ENCODE measurements around the gene CD81.

The CD81 gene

GRCh38 chr11:2391181-2391975 lies 14.3 kb downstream of the CD81 start:
- no peak for FAIRE-seq

DNA sequence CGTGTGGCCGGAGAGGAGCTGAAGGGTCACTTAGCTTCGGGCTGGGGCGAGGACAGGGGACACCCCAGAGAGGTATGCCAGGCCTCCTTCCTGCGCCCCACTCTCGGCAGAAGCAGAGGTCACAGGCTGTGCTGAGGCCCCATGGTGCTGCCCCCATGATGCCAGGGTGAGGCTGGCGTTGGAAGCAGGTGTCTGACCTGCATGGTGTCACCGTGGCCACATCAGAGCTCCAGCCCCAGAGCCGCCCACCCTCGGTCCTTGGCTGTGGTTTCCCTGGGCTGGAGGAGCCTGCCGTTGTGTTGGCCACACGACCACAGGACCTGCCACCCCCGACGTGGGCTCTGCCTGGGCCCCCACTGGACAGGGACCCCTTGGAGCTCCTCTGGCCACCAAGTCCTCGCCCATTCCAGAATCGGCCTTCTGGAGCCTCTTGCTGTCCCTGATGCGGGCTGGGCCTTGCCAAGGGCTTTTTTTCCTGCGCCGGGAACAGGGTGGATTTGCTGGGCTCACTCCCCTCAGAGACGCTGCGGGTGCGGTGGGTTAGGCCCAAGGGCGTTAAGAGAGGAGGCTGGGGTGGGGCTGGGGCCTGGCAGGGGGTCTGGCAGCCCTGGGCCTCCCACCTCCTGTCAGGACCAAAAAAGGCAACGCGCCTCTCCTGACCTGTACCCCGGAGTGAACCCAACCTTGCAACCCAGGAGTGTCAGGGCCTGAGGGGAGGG lies 15.3 kb downstream of the CD81 start:
- no peak for FAIRE-seq

DNA sequence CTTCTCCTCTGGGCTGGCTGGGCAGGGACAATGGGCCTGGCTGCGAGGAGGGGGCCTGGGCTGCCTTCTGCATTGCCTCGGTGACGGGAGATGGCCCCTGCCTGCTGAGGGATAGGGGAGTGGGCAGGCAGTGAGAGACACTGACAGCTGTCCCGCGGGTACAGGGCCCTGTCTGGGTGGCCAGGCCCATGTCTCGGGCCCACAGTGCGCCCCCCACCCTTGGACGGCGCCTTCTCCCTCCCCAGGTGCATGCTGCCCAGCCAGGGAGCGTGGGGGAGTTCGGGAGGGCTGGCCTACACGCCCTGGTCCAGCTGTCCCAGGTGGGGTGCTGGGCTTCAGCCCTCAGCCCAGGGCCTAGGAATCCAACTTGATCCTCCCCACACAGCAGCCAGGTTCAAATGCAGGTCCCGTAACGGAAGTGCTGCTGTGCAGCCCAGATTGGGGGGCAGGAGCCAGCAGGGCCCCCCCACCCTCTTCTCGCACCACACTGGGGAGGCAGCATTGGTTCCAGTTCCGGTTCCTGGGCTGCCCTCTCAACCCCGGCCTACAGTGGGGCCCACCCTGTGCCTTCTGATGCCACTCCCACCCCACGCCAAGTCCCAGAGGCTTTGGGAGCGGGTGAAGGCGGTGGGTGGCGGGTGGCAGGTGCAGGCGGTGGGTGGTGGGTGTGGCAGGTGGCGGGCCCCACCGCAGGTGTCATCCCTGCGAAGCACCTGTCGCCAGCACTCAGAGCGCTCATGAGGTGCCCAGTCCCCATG lies 16.2 kb downstream of the CD81 start:
- FAIRE-seq, result no peak

DNA sequence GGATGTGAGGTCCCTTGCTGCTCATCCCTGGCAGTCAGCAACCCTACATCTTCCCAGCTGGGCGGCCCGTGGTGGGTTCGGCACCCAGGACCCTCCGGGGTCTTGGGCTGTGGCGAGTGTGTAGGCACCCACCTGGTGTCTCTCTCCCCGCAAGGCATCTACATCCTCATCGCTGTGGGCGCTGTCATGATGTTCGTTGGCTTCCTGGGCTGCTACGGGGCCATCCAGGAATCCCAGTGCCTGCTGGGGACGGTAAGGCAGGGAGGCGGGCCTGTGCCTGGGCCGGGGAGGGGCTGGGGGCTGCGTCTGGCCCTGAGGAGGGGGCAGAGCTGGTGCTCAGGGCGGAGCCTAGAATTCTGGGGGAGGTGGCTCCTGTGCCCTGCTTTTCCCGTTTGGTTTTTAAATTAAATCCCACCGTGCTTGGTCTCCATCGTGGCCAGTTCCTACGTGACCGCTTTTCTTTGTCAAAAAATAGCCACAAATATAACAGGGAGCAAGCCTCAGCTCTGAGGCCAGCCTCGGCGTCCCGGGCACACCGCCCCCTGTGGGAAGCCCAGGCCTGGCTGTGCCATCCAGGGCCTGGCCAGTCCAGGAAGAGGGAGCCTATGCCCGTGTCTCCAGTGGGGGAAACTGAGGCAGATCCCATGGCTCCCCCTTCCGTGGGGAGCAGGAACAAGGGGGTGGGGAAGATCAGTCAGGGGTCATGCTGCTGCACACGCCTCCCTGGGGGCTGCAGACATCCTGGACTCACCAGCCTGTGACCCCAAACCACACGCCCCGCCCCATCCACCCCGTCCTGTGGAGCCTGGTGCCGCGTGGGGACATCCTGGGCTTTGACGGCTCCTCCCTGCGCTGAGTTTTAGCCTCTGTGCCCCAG lies 17.1 kb downstream of the CD81 start:
- FAIRE-seq, result no peak

DNA sequence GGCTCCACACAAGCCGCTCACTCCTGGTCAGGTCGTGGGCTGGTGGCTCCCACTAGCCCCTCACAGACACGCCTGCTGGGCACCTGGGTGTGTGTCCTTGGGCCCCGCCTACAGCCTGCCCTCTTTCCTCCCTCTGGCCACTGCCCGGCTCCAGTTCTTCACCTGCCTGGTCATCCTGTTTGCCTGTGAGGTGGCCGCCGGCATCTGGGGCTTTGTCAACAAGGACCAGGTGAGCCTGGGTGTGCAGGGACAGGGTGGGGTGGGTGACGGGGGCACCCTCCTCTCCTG lies 17.7 kb downstream of the CD81 start:
- no peak for FAIRE-seq

GRCh38 chr11:2395211-2395730 lies 18.2 kb downstream of the CD81 start:
- no peak for FAIRE-seq

DNA sequence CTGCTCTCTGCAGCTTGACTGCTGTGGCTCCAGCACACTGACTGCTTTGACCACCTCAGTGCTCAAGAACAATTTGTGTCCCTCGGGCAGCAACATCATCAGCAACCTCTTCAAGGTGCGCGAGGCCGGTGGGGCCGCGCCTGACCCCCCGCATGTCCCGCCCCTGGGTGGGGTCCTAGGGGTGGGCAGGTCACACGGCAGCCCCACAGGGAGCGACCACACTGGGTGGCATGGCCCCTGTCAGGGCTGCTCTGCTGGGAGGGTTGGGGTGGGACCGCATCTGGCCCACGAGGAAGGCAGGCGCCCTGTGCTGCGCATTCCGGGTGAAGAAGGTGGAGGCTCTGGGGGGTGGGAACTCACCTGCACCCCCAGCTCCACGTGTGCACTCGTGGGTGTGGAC lies 18.7 kb downstream of the CD81 start:
- no peak for FAIRE-seq

DNA sequence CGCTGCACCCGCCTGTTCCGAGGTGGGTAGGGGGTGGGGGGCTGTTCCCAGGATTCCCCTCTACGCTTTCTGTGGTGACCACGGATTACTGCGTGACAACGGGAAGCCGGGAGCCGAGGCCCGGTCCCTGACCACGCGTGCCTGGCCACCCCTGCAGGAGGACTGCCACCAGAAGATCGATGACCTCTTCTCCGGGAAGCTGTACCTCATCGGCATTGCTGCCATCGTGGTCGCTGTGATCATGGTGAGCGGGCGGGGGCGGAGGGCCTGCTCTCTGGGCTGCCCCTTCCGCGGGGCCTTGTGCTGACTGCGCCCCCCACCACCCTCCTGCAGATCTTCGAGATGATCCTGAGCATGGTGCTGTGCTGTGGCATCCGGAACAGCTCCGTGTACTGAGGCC lies 19.4 kb downstream of the CD81 start:
- no peak for FAIRE-seq

DNA sequence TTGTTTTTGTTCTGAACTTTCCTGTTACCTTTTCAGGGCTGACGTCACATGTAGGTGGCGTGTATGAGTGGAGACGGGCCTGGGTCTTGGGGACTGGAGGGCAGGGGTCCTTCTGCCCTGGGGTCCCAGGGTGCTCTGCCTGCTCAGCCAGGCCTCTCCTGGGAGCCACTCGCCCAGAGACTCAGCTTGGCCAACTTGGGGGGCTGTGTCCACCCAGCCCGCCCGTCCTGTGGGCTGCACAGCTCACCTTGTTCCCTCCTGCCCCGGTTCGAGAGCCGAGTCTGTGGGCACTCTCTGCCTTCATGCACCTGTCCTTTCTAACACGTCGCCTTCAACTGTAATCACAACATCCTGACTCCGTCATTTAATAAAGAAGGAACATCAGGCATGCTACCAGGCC lies 19.9 kb downstream of the CD81 start:
- no peak for FAIRE-seq

GRCh38 chr11:2398664-2399355 lies 21.7 kb downstream of the CD81 start:
- no peak for FAIRE-seq

- FAIRE-seq, result no peak
Observed at GRCh38 chr11:2399488-2400068, 22.5 kb downstream of the CD81 start.

DNA sequence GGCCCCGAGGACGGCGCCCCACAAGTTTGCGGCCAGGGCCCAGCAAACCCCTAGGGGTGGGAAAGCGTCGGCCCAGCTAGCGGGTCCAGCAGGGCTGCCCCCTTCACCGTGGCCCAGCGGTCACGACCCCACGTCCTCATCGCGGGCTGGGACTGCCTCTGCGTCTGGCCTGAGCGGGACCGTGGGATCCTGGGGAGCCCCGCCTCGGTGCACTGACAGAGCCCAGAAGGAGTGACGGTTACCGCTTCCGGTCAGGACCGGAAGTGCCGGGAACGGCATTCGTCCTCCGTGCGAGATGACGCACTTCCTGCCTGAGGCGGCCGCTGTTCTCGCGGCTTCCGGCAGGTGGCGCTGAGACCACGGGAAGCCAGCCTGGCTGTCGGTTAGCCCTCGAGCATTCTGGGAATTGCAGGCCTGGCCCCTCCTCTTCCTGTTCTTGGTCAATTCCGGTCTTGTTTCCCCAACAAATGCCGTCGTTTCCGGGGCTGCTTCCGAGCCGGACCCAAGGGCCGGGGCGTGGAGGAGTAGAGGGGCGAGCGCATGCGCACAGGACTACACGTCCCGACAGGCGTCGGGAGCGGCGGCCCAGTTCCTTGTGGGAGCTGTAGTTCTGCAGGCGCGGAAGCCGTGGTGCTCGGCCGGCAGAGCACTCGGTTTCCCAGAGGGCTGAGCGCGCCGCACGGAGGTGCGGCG lies 23.1 kb downstream of the CD81 start, which contains the start of gene TSSC4:
Gene TSSC4, plus strand, starts transcription at position 682 of the 693 bp plus-strand sequence. CDS start 1,884 bp downstream, outside the sequence.
- peak; percentile 99 for FAIRE-seq

DNA sequence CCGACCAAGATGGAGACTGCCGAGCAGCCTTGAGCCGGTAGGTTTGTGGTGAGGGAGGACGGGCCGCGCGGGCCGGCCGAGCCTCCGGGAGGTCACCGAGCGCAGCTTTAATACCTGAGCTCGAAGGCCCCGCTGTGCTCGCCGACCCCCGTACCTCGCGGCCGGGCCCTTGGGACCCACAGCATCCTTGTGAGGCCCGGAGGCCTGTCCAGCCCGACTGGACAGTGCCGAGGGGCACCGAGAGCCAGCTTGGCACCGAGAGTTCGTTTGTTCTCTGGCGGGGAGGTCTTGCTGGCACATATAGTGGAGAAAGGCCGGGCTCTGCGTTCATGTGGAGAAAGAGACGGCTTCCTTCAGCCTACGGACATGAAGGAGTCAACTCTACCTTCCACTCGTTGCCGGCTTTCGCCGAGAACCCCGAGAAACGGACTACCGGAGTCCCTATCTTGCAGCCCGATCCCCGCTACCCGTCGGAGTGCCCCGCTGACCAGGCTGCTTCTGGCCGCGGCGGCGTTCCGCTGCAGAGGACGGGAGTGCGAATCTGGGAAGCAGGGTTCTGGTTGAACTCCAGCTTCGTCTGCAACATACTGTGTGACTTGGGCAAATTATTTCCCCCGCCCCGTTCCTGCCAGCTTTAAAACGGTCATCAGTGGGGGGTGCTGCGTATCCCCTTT lies 23.8 kb downstream of the CD81 start:
- FAIRE-seq, result no peak

- no peak for FAIRE-seq
Observed at GRCh38 chr11:2401436-2401984, 24.4 kb downstream of the CD81 start.

- no peak for FAIRE-seq
Observed at GRCh38 chr11:2402106-2402505, 25.0 kb downstream of the CD81 start.

DNA sequence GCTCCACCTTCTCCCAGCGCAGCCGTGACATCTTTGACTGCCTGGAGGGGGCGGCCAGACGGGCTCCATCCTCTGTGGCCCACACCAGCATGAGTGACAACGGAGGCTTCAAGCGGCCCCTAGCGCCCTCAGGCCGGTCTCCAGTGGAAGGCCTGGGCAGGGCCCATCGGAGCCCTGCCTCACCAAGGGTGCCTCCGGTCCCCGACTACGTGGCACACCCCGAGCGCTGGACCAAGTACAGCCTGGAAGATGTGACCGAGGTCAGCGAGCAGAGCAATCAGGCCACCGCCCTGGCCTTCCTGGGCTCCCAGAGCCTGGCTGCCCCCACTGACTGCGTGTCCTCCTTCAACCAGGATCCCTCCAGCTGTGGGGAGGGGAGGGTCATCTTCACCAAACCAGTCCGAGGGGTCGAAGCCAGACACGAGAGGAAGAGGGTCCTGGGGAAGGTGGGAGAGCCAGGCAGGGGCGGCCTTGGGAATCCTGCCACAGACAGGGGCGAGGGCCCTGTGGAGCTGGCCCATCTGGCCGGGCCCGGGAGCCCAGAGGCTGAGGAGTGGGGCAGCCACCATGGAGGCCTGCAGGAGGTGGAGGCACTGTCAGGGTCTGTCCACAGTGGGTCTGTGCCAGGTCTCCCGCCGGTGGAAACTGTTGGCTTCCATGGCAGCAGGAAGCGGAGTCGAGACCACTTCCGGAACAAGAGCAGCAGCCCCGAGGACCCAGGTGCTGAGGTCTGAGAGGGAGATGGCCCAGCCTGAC lies 26.0 kb downstream of the CD81 start:
- FAIRE-seq, result no peak

DNA sequence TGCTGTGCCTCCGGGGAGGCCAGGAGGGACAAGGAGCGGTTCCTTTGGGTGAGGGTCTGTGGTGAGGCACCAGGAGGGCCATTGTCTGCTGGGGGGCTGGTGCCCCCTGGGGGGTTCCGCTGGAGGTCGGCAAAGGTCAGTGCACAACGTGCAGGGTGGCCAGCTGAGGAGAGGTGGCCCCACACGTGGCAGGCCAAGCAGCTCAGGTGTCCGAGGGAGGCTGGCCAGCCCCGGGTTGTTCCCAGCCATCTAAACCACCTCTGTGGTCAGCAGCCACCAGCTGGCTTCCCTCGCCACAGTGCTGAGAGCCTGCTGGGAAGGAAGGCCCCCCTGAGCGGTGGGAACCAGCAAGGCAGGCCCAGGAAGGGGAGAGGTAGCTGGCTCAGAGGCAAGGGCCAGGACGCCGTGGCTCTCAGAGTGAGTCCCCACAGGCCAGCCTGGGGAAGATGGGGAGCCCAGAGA lies 27.7 kb downstream of the CD81 start:
- FAIRE-seq, result no peak

DNA sequence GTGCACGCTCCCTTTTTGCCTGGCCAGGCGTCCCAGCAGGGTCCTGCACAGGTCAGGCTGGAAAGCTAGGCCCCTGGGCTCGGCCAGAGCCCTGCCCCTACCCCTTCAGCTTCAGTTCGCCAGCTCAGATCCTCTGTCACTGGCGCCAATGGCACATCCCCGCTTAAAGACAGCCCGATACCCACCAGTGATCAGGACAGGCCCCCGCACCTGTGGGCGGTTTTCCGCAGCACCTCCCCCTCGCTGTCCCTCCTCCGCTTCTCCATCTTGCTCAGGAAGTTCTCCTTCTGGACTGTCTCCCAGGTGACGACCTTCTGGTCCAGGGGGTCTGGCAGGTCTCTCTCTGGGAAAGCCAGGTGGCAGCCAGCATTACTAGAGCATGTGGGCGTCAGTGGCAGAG lies 29.3 kb downstream of the CD81 start:
- FAIRE-seq, result no peak

DNA sequence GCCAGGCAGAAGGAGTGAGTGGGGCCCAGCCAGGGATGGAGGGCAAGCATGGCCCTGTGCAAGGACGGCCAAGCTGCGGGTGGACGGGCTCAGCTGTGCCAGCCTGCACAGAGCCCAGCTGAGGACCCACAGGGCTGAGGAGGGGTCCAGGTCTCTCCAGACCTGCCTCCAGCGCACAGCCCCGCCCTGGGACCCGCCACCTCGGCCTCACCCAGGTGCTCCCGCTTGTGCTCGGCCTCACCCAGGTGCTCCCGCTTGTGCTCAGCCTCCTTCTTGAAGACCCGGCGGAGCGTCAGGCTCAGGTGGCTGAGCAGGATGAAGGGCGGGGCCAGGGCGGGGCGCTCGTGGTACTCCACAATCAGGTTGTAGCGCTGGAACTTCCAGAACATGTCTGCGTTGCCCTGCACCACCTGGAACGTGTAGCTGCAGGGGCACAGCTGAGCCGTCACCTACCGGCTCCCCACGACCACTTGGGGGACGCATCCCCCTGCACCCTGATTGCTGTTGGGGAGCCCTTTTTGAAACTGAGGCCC lies 29.8 kb downstream of the CD81 start:
- FAIRE-seq, result no peak
